NCI-H128 (cell line): ENCODE data around the gene HTR2B.
"Not testable (repeated sequence)": the region's sequence is repeated elsewhere in the genome, so short reads cannot be mapped to it uniquely, and the experiment has no call there.

Source experiments
- DNase-seq: peaks from one replicate; lab custom pipeline; 2025; ENCODE audit not compliant: unreplicated experiment; lab: John Stamatoyannopoulos, UW

The HTR2B gene

DNA sequence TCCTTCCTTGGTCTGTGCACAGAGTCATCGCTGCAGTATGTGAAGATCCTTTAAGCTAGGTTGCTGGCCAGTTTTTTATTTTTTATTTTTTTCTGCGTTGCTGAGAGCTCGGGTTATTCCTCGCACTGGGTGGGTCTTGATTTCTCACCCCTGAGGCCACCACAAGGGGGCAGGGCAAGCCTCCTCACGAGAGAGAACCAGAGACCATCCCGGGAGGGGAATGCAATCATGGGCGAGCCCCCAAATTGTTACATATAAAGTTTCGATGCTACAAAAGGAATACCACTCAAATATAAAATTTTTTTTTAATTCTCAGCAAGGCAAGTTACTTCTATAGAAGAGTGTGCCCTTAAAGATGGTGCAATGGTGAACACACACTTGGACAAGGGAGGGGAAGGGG lies 24.9 kb downstream of the HTR2B start:
- DNase-seq = no peak

DNA sequence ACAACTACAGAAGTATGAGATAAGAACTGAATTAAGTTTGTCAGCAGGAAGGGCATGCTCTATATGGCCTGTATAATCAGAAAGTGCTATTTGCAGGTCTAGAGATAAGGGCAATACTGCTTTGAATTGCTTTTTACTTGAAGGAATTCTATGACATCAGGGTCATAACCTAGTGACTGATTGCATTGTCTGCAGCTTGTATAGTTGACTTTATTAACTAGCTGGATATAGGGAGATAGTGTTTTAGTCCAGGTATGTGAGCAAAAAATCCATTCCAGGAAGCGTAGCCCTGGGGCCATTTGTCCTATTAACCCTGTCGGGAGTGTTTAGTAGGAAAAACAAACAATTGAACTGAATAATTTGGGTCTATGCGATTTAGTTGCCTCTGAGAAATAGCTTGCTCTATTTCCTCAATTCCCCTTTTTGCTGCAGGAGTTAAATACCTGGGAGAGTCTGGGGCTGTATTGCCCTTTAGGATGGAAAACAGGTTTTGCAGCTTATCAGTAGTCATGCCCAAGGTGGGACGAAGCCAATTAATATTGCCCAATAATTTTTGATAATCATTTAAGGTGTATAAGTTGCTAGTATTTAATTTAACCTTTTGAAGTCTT lies 30.0 kb downstream of the HTR2B start:
- no peak for DNase-seq

DNA sequence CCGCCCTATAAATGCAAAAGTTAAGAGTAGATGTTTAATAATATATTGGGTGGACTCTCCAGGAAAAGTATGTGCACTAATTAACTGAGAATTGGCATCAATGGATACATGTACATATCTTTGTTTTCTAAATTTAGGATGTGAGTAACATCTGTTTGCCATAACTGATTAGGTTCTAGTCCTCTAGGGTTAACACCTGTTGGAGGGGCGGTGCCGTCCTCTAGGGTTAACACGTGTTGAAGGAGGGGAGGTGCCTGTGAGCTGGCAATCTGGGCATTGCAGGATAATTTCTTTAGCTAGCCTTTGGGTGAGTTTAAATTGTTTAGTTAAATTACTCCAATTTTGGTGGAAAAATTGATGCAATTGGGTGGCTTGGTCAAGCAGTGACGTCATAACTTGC lies 30.9 kb downstream of the HTR2B start:
- DNase-seq = no peak

DNA sequence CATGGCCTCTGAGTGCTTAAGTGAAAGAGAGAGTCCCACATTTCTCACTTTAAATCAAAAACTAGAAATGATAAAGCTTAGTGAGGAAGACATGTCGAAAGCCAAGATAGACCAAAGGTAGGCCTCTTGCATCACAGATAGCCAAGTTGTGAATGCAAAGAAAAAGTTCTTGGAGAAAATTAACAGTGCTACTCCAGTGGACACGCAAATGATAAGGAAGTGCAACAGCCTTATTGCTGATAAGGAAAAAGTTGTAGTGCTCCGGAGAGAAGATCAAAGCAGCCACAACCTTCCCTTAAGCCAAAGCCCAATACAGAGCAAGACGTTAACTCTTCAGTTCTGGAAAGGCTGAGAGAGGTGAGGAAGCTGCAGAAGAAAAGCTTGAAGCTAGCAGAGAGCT lies 36.1 kb downstream of the HTR2B start:
- no peak for DNase-seq

DNA sequence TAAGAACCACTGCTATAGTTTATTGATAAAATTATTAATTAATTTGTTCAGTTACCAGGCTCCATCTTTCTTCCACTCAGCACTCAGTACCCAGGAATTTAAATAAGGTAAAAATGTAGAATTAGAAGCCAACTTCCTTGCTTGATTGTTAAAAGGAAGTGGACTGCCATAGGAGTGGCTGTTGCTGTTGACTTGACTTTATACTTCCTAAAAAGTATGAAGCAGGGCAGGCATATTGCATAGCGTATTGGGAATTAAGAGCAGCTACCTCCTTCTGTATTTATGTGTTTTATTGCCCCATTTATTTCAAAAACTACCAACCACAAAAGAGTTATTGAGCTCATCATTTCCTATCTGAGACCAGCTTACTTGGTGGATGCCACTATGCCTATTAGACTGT lies 40.3 kb downstream of the HTR2B start:
- no peak for DNase-seq

DNA sequence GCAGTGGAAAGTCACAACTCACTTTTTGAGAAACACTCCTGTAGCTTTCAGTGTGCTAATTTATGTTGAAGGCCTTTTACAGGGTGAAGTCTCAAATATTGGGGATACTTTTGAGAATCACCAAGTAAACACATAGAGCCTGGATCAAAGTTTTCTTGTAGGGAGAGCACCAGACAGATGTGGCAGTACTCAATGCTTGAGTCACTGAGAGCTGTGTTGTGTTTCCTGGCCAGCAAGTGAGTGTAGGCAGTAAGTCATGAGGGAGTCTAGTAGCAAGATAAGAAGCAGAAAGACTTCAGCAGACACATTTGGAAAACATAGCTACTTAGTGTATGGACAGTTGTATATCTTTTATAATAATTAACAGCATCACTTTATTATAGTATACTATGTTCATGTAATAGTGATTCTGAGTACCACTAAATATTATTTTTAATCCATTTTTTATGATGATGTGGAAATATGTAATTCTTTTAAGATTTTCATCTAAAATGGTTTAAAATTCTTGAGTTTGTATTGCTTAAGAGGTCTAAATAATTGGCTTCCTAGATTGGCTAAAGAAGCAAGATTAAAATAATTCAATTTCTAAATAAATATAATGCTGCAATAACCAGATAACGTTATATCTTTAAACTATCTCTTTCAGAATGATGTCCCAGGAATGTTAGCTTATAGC lies 55.3 kb downstream of the HTR2B start:
- no peak for DNase-seq

DNA sequence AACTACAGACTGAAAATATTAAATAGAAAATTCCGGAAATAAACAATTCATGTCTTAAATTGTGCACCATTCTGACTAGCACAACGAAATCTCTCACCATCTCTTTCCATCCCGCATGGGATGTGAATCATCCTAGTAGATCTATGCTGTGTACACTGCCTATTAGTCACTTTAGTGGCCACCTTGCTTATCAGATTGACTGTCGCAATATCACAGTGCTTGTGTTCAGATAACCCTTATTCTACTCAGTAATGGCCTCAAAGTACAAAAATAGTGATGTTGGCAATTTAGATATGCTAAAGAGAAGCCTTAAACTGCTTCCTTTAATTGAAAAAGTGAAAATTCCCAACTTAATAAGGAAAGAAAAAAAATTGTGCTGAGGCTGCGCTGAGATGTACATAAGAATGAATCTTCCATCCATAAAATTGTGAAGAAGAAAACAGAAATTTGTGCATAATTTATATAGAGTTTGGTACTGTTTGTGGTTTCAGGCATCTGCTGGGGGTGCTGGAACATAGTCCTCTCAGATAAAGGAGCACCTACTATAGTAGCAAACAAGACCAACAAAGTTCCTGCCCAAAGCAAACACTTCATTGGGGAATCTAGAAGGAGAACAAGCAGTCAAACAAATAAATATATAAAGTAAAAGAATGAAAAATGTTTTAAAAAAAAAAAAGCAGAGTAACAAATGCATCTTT lies 56.2 kb downstream of the HTR2B start:
- DNase-seq = no peak

DNA sequence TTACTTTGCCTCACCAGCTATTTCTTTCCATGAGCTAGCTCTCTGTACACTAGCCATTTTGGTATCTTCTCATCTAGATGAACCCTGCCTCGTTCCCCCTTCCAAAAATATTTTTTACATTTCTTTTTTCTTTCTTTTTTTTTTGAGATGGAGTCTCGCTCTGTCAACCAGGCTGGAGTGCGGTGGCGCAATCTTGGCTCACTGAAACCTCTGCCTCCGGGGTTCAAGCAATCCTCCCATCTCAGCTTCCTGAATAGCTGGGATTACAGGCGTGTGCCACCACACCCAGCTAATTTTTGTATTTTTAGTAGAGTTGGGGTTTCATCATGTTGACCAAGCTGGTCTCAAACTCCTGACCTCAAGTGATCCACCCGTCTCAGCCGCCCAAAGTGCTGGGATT lies 57.3 kb downstream of the HTR2B start:
- not testable (repeated sequence) for DNase-seq

DNA sequence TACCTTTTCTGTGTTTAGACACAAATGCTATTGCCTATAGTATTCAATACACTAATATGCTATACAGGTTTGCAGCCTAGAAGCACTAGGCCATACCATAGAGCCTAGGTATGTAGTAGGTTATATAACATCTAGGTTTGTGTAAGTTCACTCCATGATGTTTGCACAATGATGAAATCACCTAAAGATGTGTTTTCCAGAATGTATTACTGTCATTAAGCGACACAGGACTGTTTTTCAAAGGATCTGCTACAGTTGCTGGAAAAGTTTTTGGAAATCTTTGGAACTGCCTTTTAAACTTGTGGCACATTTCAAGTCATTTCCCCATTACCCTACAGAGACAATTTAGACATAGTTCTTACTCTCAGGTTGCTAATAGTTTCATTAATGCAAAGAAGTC lies 58.9 kb downstream of the HTR2B start:
- no peak for DNase-seq

DNA sequence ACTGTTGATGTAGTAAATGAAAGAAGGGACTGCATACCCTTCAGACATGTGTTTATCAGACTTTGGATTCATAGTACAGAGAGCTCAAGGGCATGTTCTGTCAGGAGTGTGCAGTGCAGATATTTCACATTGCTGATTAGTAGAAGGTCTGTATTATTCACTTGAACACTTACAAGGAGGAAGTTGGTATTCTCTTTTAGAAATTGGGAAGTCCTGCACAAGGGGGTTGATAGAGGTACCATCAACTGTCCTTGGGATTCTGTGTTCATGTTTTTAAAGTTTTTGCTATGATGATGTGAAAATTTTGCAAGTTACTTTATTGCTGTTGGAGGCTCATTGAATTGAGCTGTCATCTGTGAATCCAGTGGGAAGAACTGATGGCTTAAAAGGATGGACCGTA lies 61.5 kb downstream of the HTR2B start:
- no peak for DNase-seq

DNA sequence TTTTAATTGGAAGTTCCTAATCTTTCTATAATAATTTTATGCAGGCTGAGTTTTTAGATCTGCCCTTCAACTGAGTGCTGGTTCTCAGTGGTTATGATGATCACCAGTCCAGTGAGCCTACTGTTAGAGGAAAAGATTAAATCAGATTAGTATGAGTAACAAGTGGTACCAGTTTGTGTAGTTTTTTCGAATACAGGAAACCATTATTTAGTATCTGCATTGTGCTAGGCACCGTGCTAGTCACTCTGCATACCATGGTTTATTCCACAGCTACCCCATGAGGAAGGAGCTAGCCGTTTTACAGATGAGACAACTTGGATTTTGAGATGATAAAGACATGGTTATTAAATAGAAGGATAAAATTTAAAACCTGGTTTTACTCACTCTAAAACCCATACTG lies 62.1 kb downstream of the HTR2B start:
- no peak for DNase-seq

DNA sequence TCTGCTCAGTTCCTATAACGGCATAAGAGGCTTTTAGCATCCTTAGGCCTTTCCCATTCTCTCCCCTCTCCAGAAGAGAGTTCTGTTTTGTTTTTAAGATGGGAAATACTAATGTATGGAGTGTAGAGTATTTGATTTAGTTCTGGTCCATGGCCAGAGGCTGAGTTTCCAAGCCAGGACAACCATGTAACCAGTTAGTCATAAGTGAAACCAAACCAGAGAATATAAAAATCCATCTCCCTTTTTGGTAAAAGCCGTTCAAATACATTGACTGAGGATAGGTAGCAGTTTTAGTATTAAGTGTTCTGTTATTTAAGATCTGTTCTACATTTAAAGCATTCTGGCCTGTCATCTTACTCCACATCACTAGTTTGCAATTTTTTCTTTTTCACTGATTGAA lies 65.1 kb downstream of the HTR2B start:
- DNase-seq = no peak

DNA sequence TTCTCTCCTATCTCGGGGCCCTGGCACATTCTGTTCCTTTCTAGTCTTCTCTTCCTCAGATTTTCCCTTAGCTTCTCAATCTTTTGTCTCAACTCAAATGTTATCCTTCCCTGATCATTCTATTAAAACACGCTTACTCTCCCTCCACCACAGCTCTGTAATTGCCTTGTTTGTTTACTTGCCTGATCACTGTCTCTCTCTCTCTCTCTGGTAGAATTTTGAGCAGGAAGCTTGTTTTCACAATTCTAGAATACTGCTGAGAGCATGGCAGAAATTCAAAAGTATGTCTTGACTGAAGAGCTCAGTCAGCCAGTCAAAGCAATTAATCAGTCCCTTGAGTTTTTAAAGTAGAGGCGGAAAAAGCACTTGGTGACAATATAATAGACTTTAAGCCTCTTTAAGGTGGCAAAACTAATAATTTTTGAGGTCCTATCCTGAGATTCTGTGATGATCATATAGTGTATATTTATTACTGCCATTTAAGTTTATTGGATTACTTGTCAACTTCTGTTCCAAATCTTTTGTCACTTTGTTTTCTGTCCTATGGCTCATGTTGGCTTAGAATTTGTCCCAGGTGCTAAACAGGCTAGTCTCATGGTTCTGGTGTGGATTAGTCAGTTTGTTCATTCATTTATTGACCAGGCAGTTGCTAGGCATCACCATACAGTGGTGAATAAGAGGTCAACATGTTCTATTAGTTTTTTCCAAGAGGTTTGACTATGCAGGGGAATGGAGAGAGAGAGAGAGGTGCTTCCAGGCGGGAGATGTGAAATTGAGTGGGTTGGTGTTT lies 65.9 kb downstream of the HTR2B start:
- DNase-seq = no peak
